Measurements from ENCODE around the gene MASP2. TPM values are rescaled to one million over a fixed set of nuclear protein-coding genes. Genes with fewer than 3 reads are reported as not detected.

MASP2 gene
- total RNA-seq = 0.09 TPM in 1 of 2 replicates, not detected in the other

DNA sequence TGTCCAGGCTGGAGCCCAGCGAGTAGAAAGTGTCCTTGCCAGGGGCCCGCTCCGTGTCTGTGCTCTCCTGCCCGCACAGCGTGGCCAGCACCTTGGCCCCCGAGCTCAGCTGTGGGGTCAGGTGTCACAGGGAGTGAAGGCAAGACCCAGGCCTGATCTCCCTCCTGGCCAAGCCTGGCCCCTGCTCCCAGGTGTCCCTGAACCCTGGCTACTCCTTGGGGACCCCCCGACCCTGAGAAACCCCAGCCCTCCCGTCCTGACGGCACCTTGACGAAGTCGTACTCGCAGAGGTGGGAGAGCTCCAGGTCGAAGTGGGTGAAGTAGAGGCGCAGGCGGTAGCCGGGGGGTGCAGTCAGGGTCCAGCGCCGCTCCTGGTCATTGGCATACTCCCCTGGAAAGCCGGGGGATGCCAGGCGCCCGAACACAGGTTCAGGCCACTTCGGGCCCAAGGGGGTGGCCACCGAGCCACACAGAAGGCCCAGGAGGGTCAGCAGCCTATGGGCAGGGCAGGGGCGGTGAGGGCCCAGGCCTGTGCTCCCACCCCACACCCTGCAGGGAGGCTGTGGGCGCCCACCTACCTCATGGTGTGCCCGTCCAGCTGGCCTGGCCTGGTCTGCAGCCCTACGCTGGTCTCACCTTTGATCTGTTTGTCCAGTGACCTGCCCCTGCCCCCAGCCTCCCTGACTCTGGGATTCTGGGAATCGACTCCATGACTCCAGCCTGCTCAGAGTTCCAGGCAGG is at the start of gene MASP2:
Gene MASP2 (minus strand): TSS at position 615 of the 741 bp plus-strand sequence. CDS start 32 bp downstream, at position 583.

DNA sequence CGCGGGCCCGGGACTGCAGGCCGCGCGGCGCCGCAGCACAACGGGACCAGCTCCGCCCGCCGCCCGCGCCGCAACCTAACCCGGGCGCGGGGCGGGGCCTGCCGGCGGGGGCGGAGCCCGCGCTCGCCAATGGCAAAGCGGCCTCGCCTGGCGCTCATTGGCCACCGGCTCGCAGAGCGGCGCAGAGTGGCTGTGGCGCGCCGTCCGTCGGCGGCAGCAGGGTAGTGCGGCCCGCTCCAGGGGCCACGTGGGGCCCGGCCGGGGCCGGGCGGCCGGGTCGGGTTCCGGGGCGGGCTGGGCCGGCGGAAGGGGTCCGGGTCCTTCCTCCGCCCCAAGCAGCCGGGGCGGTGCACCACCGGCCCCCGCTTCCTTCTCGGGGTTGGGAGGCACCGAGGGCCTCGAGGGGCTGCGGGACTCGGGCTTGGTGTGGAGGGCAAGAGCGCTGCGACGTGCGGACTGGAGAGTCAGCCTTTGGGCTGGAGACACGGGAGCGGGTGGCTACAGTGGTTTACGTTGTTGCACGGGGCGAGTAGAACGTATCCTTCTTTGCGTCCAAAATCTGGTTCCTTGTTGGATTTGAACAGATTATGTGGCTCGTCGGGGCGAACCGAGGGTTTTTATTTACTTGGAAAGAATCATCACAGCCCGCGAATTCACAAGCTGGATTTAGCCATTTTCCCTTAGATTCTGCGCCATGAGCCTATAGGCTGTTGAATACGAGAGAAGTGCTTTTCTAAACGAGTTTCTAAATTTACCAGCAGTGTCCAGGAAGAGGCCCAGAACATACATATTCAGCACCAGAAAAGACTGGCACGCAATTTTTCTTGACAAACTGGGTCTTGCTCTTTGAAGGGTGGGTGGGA is 13.2 kb upstream of the MASP2 start, which contains the start of gene SRM:
Gene SRM (minus strand): TSS at position 51 of the 863 bp plus-strand sequence. CDS start 75 bp downstream, outside the sequence.

DNA sequence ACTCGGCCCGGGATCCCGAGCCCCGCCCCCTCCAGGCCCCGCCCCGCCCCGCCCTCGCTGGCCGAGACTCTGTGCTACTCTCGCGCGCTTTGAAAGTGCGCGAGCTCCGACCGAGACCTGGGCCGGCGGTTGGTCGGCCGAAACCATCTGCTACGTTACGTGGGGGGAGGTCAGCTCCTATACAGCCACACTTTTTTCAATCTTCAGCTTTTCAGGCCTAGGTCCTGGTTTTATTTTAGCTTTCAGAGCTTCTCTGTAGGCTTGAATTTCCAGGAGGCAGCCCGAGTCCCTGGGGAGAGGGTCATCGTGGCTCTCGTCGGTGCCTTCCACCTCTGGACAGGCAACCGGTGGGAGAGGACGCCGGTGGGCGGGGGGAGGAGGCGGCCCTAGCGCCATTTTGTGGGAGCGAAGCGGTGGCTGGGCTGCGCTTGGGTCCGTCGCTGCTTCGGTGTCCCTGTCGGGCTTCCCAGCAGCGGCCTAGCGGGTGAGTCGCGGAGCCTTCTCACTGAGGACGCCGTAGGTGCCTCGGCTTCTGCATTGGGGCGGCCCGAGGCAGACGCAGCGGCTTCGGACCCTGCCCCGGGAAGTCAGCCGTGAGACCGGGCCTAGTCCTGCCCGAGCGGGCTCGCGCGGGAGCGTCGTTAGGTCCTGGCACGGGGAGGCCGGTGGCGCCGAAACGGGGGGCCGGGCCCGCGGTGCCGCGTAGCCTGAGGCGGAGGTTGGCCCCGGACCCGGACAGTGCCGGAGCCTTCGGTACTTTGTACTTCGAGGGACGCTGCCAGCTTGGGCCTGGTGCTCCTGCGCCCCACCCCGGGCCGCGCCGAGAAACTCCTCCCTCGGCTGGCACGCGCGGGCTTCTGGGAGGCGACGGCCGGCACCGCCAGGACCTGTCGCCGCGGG is 34.5 kb downstream of the MASP2 start, which contains the start of gene TARDBP:
Gene TARDBP (plus strand): TSS at position 395 of the 900 bp plus-strand sequence. CDS start 1,074 bp downstream, outside the sequence.

Other genes with a start within 250 kb of the MASP2 start
- 90.7 and 101 TPM in 2 replicates for gene TARDBP, start 34.6 kb downstream of the MASP2 start, total RNA-seq
- 16.2 and 18.7 TPM in 2 replicates for gene SRM, start 12.8 kb upstream of the MASP2 start, total RNA-seq
- gene EXOSC10, start 52.6 kb upstream of the MASP2 start, total RNA-seq = 48.7 and 49.9 TPM in 2 replicates
- not detected in 2 replicates for gene ANGPTL7, start 142.1 kb upstream of the MASP2 start, total RNA-seq
- 47.0 and 53.6 TPM in 2 replicates for gene MTOR, start 215.3 kb upstream of the MASP2 start, total RNA-seq
- 6.6 and 8.0 TPM in 2 replicates for gene UBIAD1, start 226.0 kb upstream of the MASP2 start, total RNA-seq

Data from endothelial cell of coronary artery (primary cell).